Measurements from ENCODE around the gene LCORL.
"Not testable (repeated sequence)": the region's sequence is repeated elsewhere in the genome, so short reads cannot be mapped to it uniquely, and the experiment has no call there.

LCORL gene

DNA sequence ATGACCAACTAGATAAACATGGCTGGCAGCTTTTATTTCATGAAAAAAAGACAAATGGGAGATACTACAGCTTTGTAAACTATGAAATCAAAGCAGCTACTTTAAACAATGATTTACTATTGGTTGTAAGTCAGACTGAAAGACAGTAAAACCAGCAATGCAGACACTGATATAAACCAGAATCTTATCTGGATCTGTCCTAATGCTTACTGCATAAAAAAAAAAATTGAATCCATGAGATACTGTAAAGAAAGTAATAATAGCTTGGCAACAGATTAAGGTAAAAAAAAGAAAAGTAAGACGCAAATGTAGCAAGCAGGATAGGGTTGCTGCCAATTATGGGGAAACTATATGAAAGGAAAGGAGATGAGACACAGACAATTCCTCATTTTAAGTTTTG, 7.3 kb downstream of the LCORL start:
- DNase-seq (ENCODE audit: low spot score) = no peak

DNA sequence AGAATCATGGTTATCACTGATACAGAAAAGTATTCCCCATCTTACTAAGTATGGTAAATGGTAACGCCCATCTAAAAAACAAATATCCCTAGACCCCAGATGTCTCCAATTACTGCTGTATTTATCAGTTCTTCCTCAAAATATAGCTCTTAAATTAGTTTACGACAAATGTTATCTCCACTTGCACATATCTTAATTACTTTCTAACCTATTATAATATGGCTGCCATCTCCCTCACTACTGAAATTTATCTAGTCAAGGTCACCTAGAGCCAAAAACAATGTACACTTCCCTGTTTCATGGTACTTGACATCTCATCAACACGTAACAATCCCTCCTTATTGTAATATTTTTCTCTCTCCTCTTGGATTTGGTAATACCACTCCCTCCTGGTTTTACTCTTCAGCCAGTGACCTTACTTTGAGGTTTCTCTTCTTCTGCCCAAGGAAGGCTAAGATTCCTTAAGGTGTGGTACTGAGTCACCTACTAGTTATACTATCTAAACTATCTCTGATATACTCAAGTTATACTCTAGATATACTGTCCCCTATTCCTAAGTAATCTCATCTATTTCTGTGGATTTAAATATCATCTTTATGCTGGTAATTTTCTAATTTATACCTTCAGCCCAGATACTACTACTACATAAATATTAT, 8.6 kb downstream of the LCORL start:
- no peak for DNase-seq (ENCODE audit: low spot score)

DNA sequence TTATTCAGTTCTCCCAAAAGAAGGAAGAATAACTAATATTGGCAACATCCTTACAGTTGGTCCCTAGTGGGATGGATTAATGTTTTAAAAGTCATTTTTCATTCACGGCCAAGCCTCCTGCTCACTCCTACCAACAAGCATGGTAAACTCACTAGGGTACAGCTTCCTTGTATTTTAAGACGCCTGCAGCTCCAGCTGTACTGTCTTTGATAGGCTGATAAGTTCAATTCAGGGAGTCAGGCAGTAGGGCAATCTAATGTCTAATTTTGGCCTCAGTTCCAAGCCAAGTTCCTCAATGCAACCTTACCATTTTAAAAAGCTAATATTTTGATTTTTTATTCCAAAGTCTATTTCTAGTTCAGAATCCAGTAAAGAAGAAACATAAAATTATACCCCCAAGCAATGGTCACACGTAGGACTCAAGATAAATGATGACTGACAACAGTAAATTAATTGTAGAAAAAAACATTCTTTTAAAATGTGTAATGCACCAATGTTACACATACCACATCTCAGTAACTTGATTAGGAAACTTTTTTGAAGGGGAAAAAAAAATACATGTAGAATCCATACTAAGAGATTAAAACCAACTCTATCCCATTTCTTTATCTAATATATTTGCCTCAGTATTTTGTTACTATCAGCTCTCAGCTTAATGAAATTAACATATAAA, 9.3 kb downstream of the LCORL start:
- DNase-seq (ENCODE audit: low spot score) = no peak

DNA sequence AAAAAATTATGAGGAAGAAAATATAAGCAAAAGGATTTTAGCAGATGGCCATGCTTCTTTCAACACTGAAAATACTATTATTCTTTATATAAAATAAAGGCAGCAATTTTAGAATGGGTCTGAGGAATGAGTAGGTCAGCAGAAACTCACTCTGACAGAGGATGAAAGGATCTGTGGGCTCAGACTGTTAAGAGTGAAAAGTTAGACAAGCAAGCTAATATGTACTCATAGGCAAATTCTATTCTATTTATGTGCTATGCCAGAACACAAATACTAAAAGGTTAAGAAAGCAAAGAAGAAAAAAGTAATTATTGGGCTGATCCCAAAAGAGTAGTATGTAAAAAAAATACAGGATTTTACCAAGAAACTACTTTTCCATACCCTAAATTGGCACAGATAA, 13.9 kb downstream of the LCORL start:
- no peak for DNase-seq (ENCODE audit: low spot score)

DNA sequence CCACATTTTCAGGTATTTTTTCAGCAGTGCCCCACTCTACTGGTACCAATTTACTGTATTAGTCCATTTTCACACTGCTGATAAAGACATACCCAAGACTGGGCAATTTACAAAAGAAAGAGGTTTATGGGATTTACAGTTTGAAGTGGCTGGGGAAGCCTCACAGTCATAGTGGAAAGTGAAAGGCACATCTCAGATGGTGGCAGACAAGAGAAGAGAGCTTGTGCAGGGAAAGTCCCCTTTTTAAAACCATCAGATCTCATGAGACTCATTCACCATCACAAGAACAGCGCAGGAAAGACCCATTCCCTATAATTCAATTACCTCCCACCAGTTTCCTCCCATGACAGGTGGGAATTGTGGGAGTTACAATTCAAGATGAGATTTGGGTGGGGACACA, 15.1 kb downstream of the LCORL start:
- not testable (repeated sequence) for DNase-seq (ENCODE audit: low spot score)

DNA sequence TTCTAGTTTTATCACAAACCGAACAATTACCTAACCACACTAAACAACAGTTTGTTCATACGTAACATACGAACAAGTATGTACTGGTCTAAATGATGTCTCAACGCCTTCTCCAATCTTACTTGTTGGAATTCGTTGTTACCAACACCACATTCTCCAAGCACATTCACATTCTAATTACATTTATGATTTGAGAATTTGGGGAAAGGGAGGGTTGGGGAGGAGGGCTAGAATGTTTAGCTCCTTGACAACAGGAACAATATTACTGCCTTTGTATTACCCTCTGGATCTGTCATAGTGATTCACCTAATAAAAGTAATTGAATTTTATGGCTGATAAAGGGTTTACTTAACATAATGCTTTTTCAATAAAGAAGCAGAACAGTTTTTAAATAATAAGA, 24.4 kb downstream of the LCORL start:
- no peak for DNase-seq (ENCODE audit: low spot score)

DNA sequence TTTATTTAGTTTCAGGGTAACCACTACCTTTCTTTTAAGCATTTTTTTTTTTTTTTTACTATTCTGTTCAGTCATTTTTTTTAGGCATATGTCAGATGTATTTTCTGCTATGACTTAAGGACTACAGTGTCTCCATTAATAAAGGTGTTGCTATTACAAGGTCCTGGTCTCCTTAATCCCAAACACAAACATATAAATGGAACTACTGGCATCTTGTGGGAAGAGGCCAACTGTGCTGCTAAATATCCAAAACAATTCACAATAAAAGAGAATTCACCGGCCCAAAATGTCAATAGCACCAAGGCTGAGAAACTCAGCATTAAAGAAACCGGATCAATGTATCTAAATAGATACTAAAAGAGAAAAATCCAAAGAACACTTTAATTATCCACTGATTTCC, 26.4 kb downstream of the LCORL start:
- DNase-seq (ENCODE audit: low spot score) = no peak

DNA sequence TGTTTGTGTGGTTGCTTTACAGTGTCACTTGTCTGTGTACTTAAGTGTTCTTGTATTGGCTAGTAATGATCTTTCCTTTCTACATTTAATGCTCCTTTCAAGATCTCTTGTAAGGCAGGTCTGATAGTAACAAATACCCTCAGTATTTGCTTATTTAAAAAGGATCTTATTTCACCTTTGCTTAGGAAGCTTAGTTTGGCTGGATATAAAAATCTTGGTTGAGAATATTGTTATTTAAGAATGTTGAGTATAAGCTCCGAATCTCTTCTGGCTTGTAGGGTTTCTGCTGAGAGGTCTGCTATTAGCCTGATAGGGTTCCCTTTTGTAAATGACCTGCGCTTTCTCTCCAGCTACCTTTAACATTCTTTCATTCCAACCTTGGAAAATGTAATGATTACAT, 35.7 kb downstream of the LCORL start:
- DNase-seq (ENCODE audit: low spot score) = no peak

DNA sequence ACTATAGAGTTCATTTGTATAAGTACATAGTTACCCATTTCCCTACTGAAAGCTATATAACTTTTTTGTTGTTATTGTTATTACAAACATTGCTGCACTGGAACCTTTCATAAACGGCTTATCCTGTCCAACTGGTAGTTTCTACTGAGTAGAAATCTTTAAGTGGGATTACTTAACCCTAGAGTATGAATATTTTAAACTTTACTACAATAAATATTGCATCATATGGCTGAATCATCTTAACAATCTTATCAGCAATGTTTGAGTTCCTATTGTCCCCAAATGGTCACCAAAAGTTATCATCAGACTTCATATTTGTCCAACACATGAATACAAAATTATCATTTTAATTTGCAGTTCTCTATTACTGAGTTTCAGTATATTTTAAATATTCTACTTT, 40.5 kb downstream of the LCORL start:
- no peak for DNase-seq (ENCODE audit: low spot score)

DNA sequence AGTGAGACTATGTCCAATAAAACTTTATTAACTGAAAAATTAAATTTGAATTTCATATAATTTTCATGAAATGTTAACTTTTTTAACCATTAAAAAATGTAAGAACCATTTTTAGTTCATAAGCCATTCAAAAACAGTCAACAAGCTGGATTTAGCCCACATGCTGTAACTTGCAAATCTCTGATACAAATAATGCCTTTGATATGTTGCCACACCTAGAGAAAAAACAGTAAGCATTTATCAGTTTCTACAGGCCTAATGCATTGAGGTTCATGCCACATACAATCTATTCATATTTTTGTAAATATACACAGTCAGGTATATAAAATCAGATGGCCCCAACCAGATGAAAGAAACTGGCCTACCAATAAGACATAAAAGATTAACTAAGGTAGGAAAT, 52.8 kb downstream of the LCORL start:
- no peak for DNase-seq (ENCODE audit: low spot score)

DNA sequence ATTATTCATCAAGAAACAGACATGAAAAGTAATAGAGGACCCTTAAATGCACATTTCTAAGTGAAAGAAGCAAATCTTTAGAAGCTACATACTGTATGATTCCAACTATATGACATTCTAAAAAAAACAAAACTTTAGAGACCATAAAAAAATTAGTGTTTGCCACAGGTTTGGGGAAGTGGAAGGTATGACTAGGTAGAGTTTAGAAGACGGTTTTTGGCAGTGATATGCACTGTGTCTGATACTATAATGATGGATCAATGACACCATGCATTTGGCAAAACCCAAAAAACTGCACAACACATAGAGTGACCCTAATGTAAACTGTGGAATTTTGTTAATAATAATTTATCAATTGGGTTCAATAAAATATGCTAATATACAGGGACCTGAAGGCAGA, 54.5 kb downstream of the LCORL start:
- DNase-seq (ENCODE audit: low spot score) = no peak

DNA sequence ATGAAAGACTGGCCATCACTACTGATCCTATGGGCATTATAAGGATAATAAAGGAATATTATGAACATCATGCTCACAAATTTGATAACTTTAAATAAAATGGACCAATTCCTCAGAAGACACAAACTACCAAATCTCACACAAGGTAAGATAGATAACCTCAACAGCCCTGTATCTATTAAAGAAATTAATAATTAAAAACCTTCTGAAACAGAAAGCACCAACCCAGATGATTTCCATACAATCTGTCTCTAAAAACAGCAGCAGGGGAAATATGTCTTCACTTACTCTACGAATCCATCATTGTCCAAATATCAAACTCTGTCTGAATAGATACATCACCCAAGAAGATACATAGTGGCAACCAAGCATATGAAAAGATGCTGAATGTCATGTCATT, 55.2 kb downstream of the LCORL start:
- DNase-seq (ENCODE audit: low spot score) = no peak

DNA sequence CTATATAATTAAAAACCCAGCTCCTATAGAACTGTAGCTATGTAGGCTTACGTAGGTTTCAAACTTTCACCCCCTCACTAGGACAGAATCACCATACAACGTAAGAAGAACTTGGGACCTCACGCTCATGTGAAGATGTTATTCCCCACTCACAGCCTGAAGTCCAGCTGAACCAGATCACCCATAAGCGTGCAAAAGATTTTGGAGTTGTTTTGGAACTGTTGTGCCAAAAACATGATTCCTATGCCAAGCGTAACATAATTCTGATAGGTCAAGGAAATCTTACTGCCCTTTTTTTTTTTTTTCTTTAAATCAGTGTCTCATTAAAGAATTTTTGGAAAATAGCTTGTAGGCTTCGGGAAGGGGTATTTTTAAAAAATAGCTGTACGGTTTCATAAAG, 57.0 kb downstream of the LCORL start:
- DNase-seq (ENCODE audit: low spot score) = no peak

DNA sequence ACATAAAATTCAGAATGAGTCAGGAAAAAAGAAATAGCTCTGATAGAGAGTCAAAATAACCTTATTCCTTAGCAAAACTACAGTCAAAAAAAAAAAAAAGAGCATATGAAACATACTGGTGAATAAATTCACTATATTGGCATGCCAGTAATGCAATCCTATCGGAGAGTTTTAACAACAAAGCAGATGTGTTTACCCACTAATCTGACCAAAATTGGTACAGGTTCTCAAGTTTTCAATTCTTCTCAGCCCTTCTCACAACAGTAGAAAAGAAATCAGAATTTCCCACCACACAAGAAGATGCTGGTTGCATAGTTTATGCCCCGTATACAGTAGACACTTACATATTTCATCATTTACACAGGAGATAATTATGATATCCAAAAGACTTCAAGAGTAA, 59.4 kb downstream of the LCORL start:
- no peak for DNase-seq (ENCODE audit: low spot score)

DNA sequence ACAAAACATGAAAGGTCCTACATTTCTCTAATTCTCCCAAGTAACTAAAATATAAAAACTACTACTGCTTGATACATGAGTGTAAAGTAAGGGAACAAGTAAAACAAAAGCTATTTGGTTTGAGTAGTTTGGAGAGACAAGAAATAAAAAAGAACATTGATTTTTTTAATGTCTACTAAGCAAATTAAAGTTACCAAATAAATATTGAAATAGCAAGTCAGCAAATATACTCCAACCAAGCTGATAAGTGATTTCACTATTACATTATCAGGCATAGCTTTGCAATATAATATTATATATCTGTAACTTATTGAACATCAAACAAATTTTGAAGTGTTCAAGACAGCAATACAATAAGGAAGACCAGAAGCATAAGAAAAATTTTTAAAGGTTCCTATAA, 60.3 kb downstream of the LCORL start:
- no peak for DNase-seq (ENCODE audit: low spot score)

DNA sequence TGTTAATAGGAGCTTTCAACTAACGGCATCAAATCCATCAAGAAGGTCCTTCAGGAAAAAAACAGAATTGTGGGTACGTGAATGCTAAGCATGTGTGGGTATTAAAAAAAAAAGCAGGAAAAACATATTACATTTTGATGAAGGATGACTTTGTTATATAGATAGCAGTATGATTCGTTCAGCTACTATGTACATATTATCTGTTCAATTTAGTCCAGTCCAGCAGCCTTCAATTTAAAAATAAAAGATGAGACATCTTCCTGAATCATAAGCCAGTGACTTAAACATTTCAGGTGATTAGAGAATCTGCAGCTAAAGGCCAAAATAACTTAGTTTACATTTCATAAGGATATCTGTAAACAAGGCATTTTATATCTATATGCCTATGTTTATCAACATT, 63.4 kb downstream of the LCORL start:
- DNase-seq (ENCODE audit: low spot score) = no peak

DNA sequence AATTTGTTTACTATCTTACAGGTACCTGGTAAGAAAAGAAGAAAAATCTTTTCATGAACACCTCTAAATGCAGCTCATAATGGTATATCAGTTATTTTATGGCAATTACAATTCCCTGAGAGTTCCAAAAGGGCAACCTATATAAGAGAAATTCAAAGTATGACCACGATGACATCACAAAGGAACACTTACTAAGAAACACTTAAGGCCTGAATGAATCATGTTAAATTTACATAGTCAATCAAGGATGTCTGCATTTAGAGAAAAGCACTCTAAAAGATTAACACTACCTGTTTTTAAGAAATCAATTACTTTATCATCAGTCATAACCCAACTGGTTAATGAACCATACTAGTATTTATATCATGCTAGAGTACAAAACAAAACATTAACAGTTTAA, 63.9 kb downstream of the LCORL start:
- no peak for DNase-seq (ENCODE audit: low spot score)

DNA sequence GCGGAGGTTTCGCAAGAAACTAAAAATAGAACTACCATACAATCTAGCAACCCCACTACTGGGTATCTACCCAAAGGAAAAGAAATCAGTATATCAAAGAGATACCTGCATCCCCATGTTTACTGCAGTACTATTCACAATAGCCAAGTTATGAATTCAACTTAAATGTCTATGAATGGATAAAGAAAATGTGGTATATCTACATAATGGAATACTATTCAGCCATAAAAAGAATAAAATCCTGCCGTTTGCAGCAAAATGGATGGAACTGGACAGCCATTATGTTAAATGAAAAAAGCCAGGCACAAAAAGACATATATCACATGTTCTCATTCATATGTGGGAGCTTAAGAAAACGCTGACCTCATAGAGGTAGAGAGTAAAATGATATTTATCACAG, 65.3 kb downstream of the LCORL start:
- DNase-seq (ENCODE audit: low spot score) = no peak

DNA sequence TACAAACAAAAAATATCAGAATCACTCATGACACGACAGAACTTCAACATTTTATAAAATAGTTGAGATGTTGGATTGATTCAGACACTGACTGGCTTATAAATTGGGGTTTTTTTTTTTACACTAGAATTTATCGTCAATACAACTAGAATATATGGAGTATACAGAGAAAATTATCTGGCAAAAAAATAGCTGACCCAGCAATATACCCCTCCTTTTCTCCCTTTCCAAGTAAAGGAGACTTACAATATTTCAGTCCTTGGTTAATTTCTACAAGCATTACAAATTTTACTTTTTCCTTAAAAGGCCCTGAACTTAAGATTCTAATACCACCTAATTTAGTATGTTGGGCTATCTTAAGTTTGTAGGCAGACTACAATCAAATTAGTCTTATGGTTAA, 76.3 kb downstream of the LCORL start:
- no peak for DNase-seq (ENCODE audit: low spot score)

DNA sequence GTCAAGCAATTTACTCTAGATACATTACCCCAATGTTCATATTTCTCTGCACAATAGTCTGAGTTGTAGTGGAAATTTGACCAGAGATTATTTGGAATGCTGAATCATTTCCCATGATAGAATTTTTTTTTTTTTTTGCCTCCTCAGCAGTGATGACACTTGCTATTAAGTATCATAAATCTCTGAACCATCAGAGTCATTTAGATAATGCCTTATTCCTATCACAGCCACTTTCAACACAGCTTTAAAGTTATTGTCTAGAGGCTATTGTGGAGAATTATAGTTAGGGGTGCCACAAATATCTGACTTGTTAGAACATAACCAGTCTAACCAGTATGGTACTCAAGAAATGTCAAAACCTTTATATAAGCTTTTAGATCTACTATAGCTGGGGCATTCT, 79.8 kb downstream of the LCORL start:
- DNase-seq (ENCODE audit: low spot score) = no peak

DNA sequence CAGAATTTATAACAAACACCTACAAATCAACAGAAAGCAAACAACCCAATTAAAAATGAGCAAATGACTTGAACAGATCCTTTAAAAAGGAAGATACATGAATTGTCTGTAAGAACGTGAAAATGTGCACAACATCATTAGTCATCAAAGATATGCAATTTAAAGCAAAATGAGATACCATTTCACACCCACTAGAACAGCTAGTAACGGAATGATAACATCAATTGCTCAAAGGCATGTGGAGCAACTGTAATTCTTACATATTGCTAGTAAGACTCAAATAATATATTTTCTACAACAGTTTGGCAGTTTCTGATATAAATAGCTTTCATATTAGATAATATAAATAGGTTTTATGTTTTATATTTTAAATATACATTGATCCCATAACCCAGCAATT, 82.5 kb downstream of the LCORL start:
- DNase-seq (ENCODE audit: low spot score) = no peak

DNA sequence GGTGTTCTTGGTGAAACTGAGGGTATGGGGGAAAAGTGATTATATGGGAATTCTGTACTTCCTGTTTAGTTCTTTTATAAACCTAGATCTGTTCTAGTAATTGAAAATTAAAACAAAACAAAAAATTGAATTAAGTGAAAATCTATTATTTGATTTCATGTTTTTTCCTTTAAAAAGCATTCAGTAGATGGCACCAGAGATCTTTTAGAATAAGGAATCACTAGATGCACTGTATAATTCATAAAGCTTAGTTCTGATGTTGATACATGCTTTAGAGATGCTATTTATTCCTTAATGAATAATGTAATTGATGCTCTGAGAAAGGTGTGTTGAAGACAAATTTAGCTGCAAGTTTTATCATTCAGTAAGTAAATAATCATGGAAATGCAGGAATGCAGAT, 87.3 kb downstream of the LCORL start:
- DNase-seq (ENCODE audit: low spot score) = no peak

DNA sequence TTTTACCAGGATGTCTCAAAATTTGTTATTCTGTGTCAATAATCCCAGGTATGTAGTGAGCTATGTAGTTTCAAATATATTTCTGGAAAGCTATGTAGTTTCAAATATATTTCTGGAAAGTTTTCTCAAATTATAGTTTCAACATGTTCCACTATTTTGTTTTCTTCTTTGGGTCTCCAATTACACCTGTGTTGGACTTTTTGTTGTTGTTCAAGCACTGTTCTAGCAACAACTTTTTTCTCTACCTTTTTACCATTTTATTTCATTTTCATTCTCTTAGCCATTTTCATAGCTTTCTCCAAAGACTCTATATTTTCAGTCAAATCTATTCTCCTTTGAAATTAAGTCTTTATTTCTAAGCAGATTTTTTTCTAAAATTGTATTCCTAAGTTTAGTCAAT, 88.4 kb downstream of the LCORL start:
- no peak for DNase-seq (ENCODE audit: low spot score)

DNA sequence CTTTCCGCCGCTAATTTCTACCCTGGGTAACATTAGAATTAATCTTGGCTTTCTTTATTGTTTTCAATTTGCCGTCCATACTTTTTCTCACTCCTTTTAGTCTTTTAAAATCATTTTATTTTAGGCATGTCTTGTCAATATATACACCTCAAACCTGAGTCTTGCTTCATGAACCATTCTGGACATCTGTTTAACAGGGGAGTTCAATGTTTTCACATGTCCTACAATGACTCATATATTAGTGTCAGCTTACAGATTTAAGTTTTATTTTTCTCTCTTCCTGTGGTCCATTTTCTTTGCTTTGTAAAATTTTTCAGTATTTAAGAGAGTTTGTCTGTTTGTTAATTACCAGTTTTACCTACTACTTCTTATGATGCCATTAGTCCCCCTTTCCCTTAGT, 89.5 kb downstream of the LCORL start:
- DNase-seq (ENCODE audit: low spot score) = no peak

All from LoVo (cell line).